Neural cell (in vitro differentiated cells): Measurements from ENCODE around the gene VWA8. TPM values are rescaled to one million over a fixed set of nuclear protein-coding genes. Genes with fewer than 3 reads are reported as not detected.

ENCODE experiments used
- H2AFZ ChIP-seq: fragments of 200-600, 300-800 bp; sonication (generic), shearing (Covaris generic); 2 replicates; pipeline ENCODE4 v1.6.0; 2014; ENCODE audit warnings: low read depth, mild to moderate bottlenecking, antibody characterized with exemption, low read length, moderate library complexity
- H3F3A ChIP-seq: fragments of 200-600 bp; shearing (Covaris generic); 2 replicates; pipeline ENCODE4 v1.6.1; 2016; ENCODE audit warnings: mild to moderate bottlenecking, moderate library complexity, mixed read lengths, antibody characterized with exemption, low read length; ENCODE audit not compliant: insufficient read depth, poor library complexity, severe bottlenecking
- H3K27ac ChIP-seq: fragments of 200-600, 300-800 bp; sonication (generic), shearing (Covaris generic); 2 replicates; pipeline ENCODE4 v1.5.1; 2014; ENCODE audit warnings: mild to moderate bottlenecking, low read length, moderate library complexity
- H3K27me3 ChIP-seq: fragments of 300-800, 200-600 bp; sonication (generic), shearing (Covaris generic); 2 replicates; pipeline ENCODE4 v1.6.0; 2014; ENCODE audit warnings: mild to moderate bottlenecking, low read depth, low read length, moderate library complexity; ENCODE audit not compliant: insufficient read depth
- H3K36me3 ChIP-seq: fragments of 300-800, 200-600 bp; sonication (generic), shearing (Covaris generic); 2 replicates; pipeline ENCODE4 v1.5.1; 2014; ENCODE audit warnings: mild to moderate bottlenecking, antibody characterized with exemption, low read length, moderate library complexity; ENCODE audit not compliant: insufficient read depth
- H3K4me2 ChIP-seq: fragments of 300-800, 200-600 bp; sonication (generic), shearing (Covaris generic); 2 replicates; pipeline ENCODE4 v1.6.0; 2014; ENCODE audit warnings: mild to moderate bottlenecking, low read length
- H3K4me3 ChIP-seq: fragments of 300-800, 200-600 bp; sonication (generic), shearing (Covaris generic); 2 replicates; pipeline ENCODE4 v1.5.1; 2014; ENCODE audit warnings: mild to moderate bottlenecking, low read length, moderate library complexity
- H3K79me2 ChIP-seq: fragments of 200-600 bp; shearing (Covaris generic); replicated peaks from 2 replicates; pipeline ENCODE4 v1.6.0; 2014; ENCODE audit warnings: mild to moderate bottlenecking, low read length, moderate library complexity; ENCODE audit not compliant: insufficient read depth
- H3K9ac ChIP-seq: fragments of 300-800, 200-600 bp; sonication (generic), shearing (Covaris generic); 2 replicates; pipeline ENCODE4 v1.6.1; 2016; ENCODE audit warnings: mild to moderate bottlenecking, low read length, mixed read lengths
- H3K9me2 ChIP-seq: fragments of 200-600 bp; shearing (Covaris generic); 2 replicates; pipeline ENCODE4 v1.6.1; 2016; ENCODE audit warnings: mild to moderate bottlenecking, low read length, mixed read lengths; ENCODE audit not compliant: insufficient read depth
- H3K9me3 ChIP-seq: fragments of 200-600, 300-800 bp; sonication (generic), shearing (Covaris generic); 2 replicates; pipeline ENCODE4 v1.6.1; 2016; ENCODE audit warnings: mild to moderate bottlenecking, mixed run types, low read length, moderate library complexity, mixed read lengths
- H4K20me1 ChIP-seq: fragments of 200-600 bp; shearing (Covaris generic); 2 replicates; pipeline ENCODE4 v1.6.1; 2016; ENCODE audit warnings: mild to moderate bottlenecking, mixed run types; ENCODE audit not compliant: insufficient read depth
- CTCF ChIP-seq: fragments of 450-650 bp; IDR thresholded peaks from 2 replicates; pipeline ENCODE4 v1.5.1; 2014; ENCODE audit warnings: antibody characterized with exemption, mild to moderate bottlenecking, moderate library complexity; ENCODE audit not compliant: poor library complexity, severe bottlenecking
- EP300 ChIP-seq: fragments of 450-650 bp; conservative IDR thresholded peaks from 2 replicates; pipeline ENCODE4 v1.6.1; 2014; ENCODE audit warnings: antibody characterized with exemption, mild to moderate bottlenecking, moderate library complexity; ENCODE audit not compliant: poor library complexity, severe bottlenecking
- EZH2 ChIP-seq: fragments of 200-600, 300-800 bp; shearing (Covaris generic), sonication (generic); IDR thresholded peaks from 2 replicates; pipeline ENCODE4 v1.6.1; 2014; ENCODE audit warnings: antibody characterized with exemption, low read length, borderline replicate concordance, mild to moderate bottlenecking; ENCODE audit not compliant: insufficient read depth, poor library complexity, severe bottlenecking
- MXI1 ChIP-seq: fragments of 450-650 bp; conservative IDR thresholded peaks from 2 replicates; pipeline ENCODE4 v1.6.1; 2014; ENCODE audit warnings: antibody characterized with exemption, mild to moderate bottlenecking; ENCODE audit not compliant: poor library complexity, severe bottlenecking
- POLR2AphosphoS5 ChIP-seq: IDR thresholded peaks from 2 replicates; pipeline ENCODE4 v1.6.1; 2012
- RAD21 ChIP-seq: fragments of 450-650 bp; conservative IDR thresholded peaks from 2 replicates; pipeline ENCODE4 v1.6.1; 2014; ENCODE audit warnings: antibody characterized with exemption, mild to moderate bottlenecking, moderate library complexity
- REST ChIP-seq: IDR thresholded peaks from 2 replicates; pipeline ENCODE4 v1.6.1; 2012; ENCODE audit warnings: borderline replicate concordance
- SMC3 ChIP-seq: fragments of 450-650 bp; conservative IDR thresholded peaks from 2 replicates; pipeline ENCODE4 v1.6.1; 2014; ENCODE audit warnings: antibody characterized with exemption, mild to moderate bottlenecking, moderate library complexity; ENCODE audit not compliant: poor library complexity
- TAF1 ChIP-seq: IDR thresholded peaks from 2 replicates; pipeline ENCODE4 v1.6.1; 2012; ENCODE audit warnings: low read depth
- polyA plus RNA-seq: library from polyadenylated mRNA; depleted of rRNA; stranded (reverse); fragments of >200 nt; gene quantifications from 2 replicates; pipeline ENCODE4 v1.2.3, GENCODE V29; 2014

The VWA8 gene
- polyA plus RNA-seq, 1 donor from 2014 or later = 3.6 TPM

GRCh38 chr13:41611385-41611784 lies 349.5 kb downstream of the VWA8 start:
- H3K27ac ChIP-seq = no peak overlapping the region
- no peaks in the 10 kb centered on the region for H4K20me1 ChIP-seq
- H3K27me3 ChIP-seq = no peaks in the 10 kb centered on the region
- H3K9me3 ChIP-seq = no peaks in the 10 kb centered on the region
- no peak overlapping the region for H2AFZ ChIP-seq
- TF ChIP-seq SMC3 (no peak), EZH2 (no peak), CTCF (no peak), TAF1 (no peak), POLR2AphosphoS5 (no peak), REST (no peak)
- no peak overlapping the region for H3K4me2 ChIP-seq
- no peak overlapping the region for H3K4me3 ChIP-seq
- H3K36me3 ChIP-seq = no peaks in the 10 kb centered on the region
- H3K9ac ChIP-seq = no peak overlapping the region
- no peaks in the 10 kb centered on the region for H3K79me2 ChIP-seq
- no peaks in the 10 kb centered on the region for H3K9me2 ChIP-seq
- no peaks in the 10 kb centered on the region for H3F3A ChIP-seq

- no peaks in the 10 kb centered on the region for H3K36me3 ChIP-seq
- H3K27me3 ChIP-seq = no peaks in the 10 kb centered on the region
- no peak overlapping the region for H3K4me3 ChIP-seq
- H3K4me2 ChIP-seq = no peak overlapping the region
- H3K27ac ChIP-seq = no peak overlapping the region
- no peaks in the 10 kb centered on the region for H4K20me1 ChIP-seq
- no peaks in the 10 kb centered on the region for H3K79me2 ChIP-seq
- TF ChIP-seq EZH2 (no peak), SMC3 (no peak), POLR2AphosphoS5 (no peak), TAF1 (no peak), CTCF (no peak), RAD21 (no peak), EP300 (no peak), MXI1 (no peak), REST (no peak)
- H3K9ac ChIP-seq = no peak overlapping the region
- H3K9me3 ChIP-seq = no peaks in the 10 kb centered on the region
- H3F3A ChIP-seq = no peaks in the 10 kb centered on the region
- no peak overlapping the region for H2AFZ ChIP-seq
- H3K9me2 ChIP-seq = no peaks in the 10 kb centered on the region
Observed at GRCh38 chr13:41610404-41610803, 350.5 kb downstream of the VWA8 start.
